GM21367 (cell line): ENCODE measurements around the gene AMPH.

Source experiments
- ATAC-seq: cut with Tn5 transposase; IDR thresholded peaks from one replicate; pipeline ENCODE4 v1.9.1; 2021; ENCODE audit not compliant: unreplicated experiment

The AMPH gene

DNA sequence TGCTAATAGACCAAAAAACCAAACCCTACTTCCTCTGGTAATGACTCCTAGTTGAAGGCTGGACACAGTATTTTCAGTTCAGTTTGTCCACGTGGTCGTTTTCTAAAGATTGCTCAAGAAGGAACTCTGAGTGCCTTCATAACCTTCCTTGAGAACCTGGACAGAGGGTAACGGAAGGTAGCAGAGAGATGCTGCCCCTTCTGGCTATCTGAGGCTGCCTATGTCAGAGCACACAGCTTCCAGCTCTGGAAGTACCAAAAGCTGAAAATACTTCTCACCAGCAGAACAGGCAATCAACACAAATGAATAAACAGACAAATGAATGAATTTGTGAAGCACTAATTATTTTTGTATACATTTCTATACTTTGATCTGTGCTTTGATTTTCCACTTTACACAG is 85.2 kb downstream of the AMPH start:
- no peak for ATAC-seq

DNA sequence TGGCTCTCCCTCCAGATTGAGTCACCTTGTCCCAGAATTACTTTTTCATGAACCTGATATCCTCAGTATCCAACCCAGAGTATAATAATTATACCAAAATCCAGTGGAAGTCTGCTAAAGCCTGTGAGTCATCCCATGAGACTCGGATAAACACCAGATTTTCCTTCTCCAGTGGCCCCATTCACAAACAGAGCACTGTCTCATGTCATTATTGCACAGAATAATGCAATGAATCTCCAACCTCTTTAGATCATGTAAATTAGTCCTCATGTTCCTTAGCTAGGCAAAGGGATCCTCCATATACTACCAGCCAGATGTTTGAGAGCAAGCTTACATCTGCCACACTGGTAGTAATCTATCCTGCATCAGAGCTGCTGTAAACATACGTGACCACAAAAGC is 89.0 kb downstream of the AMPH start:
- no peak for ATAC-seq

DNA sequence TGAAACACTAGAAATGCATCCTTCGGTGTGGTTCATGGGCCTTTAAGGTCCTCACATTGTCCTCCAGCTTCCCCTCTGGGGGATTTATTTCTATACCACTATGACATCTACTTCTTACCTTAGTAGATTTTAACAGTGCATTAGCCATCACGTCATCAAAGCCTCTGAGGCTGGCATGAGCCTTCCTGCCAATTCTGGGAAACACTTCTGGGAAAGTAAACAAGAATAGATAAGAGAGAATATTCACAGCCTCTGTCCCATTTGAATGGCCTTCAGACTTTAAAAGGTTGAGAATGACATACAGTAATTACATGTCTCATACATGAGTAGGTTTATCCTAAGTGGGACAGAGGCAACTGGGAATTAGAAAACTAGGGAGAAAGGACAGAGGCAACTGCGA is 89.7 kb downstream of the AMPH start:
- no peak for ATAC-seq

DNA sequence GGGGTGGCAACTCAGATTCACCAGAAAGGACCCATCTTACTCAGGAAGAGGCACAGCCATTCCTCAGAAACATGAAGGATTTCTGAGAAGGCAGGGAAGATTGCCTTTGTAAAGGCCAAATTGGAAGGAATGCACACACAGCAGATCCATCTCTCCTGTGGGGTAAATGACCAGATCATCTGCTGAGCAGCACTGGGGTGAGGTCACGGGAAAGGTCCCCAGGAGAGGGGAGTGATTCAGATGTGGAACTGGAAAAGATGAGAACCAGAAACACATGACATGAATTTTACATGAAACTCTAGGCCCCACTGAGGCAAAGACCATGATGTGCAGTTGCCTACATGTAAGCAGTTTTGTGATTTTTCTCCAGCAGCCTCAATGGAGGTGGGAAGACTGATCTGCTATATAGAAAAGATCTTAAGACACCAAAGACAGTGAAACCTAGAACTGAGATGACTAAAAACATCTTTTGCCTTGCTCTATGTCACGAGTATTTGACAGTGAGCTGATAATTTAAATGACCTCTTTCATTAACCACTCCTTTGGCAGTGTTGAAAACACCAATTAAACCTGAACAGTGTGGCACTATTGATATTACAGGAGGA is 91.6 kb downstream of the AMPH start:
- ATAC-seq = no peak

DNA sequence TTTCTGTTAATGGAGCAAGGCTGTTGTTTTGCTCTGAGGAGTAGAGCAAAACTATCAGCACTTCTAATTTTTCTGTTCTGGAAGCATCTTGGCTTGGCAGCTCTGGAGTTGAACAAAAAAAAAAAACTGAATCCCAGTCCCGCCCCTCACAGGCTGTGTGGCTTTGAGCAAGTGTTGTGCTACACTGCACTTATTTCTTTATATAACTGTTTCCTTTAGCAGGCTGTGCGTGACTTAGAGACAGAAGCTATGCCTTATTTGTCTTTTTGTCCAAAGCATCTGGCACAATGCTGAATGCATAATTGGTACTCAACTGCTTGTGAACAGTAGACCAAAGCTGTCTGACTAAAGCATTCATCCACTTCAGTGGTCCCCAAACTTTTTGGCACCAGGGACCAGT is 96.1 kb downstream of the AMPH start:
- ATAC-seq = no peak

DNA sequence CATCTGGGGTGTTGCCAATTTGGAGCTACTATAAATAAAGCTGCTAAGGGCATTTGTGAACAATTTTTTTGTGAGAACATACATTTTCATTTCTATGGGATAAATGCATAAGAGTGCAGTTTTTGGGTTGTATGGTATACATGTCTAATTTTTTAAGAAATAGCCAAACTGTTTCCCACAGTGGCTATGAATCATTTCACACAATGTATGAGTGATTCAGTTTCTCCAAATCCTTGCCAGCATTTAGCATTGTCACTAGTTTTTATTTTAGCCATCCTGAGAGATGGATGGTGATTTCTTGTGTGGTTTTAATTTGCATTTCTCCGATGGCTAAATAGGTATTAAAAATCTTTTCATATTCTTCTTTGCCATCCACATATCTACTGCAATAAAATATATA is 105.3 kb downstream of the AMPH start:
- ATAC-seq = no peak

DNA sequence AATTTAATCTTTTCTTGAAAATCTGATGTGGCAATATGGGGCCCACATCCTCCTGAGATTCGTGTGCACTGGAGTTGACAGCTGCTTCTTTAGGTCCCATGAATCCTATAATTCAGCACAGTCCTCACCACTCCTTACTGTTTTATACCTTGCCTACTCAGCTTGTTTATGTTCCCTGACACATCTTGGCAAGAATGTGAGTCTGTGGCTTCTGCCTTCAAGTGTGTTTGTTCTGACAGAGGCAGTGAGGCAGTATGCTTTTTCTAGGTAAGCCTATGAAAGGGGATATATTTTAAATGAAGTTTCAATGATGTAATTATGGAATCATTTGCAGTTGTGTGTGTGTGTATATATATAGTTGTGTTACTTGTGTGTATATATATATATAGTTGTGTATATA is 106.4 kb downstream of the AMPH start:
- ATAC-seq = no peak

DNA sequence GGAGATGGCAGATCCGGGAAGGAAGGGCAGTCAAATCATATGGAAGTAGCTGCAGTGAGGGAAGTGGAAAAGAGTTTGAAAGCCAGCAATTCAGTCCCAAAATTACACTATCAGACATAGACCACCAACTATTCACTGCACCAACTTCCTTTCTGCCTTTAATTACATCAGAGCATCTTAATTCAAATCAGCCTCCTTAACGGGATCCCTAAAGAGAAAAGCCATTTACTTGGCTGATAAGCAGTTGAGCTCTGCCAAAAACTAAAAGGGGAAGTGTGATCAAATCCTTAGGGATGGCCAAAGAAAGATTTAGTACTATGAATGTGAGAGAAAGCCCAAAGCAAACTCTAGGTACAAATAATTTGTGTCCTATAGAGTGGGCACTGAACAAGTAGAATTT is 110.4 kb downstream of the AMPH start:
- no peak for ATAC-seq

DNA sequence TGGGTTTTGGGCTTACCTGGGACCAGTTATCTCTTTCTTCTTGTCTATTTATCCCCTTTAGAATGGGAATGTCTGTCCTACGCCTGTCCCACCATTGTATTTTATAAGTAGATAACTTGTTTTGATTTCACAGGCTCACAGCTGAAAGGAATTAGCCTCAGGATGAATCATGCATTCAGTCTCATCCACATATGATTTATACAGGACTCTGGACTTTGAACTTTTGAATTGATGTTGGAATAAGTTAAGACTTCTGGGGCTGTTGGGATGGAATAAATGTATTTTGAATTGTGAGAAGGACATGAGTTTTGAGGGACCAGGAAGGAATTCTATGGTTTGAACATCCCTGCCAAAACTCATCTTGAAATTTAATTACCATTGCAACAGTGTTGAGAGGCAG is 112.6 kb downstream of the AMPH start:
- no peak for ATAC-seq

DNA sequence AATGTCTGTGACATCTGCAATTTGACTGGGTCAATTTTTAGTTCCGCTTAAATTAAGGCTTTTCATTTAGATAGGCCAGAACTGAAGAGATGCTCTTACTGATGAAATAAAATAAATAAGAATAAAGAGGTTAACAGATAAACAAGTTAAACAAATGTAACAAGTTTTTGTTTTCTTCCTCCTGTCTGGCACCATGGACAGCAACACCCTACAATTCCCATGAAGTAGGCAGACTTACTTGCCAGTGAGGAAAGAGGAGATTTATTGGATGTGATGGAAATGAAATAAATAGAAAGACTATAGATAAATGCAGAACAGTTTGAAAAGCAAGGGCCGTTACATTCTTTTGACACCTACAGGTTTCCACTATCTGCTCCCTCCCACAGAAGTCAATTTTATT is 118.5 kb downstream of the AMPH start:
- ATAC-seq = no peak

DNA sequence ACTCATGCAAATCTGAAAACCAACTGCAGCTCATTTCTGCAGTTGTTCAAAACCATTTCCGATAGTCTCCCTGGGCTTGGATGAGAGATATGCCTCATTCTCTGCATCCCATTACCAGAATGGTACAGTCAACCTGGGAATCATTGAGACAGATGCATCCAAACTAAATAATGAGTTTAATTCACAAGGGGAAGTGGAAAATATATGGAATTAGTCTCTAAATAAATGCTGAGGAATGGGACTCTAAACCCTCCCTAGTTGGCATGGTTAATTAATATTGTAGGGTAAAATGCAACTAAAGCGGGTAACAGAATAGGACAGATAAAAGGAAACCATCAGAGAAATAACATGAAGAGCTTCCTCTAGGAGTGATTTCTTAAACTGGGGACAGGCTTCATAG is 118.9 kb downstream of the AMPH start:
- no peak for ATAC-seq

DNA sequence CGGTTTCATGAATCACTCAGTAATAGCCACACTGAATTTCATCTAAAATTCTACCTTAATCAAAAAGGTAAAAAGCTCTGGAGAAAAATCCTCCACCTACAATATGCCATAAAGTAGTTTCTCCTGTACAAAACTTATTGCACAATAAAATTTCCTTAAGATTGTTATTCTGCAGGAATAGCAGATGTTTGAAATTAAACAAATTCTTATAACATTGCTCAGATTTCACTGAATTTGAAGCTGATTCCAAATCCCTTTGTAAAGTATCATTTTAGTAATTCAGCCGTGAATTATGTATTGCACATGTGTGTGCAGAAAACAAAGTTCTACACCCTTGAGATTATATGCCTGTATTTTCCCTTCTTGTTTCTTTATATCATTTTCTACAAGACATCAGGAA is 123.8 kb downstream of the AMPH start:
- no peak for ATAC-seq

DNA sequence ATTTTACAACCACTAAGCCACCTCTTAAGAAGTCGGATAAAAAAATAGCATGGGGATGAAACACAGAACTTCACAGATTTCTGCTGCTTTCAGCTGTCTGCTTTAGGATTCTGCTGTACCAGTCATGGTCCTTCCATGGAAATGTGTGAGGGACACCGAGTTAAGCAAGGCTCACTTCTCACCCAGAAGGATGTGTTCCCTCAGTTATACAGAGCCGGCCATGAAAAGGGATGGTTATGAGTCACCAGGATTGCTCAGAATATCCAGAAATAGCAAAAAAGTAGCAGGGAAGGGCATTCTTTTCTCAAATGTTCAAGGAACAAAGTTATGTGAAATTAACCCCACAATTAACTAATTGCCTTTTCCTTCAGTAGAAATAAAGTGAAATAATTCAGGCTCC is 124.4 kb downstream of the AMPH start:
- ATAC-seq = no peak

DNA sequence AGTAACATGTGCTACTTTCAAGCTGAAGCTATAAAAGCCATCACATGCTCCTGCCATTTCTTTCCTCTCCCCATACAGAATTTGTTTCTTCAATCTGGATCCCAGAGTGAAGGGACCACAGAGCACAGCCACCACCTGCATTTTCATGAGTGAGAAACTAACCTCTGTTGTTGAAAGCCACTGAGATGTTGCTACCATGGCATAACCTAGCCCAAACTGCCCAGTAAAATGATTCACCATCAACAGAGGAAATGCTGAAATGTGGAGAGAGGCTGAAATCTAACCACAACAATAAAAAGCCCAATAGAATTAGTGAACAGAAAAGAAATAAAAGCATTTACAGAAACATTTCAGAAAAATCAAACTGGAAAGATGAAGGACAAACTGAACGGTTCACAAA is 125.2 kb downstream of the AMPH start:
- no peak for ATAC-seq

DNA sequence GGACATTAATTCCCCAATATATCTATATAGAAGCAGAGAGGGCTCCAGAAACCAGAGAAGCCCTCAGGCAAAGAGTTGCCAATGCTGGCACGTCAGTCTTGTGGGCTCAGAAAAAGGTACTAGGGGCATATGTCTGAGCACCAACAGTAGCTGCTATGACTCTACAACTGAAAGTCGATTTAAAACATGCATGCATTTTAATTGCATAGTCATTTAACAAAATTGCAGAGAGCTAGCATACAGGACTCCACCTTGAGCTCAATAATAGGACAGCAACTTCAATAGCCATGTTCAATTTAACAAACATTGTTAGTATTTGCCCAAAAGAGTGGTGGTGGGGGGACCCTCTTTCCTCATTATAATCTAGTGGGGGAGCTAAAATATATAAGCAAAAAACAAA is 126.5 kb downstream of the AMPH start:
- no peak for ATAC-seq

DNA sequence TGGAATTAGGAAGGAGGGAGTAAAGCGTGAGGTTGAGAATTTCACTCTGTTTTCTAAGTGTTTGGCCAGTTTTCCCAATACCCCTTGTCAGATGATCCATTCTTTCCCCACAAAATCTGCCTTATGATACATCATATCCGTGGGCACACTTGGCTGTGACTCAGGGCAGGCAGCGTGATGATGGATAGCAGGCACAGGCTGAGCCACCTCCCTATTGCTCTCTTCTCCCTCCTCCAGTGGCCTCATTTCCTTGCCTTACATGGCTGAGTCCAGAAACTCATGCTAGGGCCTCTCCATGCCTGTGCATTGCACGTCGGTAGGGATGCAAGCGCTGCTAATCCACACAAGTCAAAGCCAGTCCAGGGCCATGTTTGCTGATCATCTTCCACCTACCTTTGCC is 128.3 kb downstream of the AMPH start:
- ATAC-seq = no peak

DNA sequence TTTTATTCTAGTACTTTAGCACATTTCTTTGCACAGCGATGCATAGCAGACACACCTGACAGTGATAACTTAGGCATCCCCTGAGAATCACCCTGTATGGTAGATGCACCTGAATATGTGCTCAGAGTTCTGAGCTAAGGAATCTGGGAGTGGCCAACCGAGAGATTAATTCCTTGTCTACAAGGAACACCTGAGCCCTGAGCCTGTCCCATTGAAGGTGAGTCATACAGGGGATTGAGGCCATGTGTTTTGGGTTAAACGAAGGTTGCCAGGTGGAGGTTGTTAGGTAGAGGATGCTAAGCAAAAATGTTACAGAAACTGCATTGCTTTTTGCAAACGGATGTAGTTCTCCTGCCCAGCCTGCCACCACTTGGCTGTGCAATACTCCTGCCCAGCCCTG is 128.9 kb downstream of the AMPH start:
- no peak for ATAC-seq

DNA sequence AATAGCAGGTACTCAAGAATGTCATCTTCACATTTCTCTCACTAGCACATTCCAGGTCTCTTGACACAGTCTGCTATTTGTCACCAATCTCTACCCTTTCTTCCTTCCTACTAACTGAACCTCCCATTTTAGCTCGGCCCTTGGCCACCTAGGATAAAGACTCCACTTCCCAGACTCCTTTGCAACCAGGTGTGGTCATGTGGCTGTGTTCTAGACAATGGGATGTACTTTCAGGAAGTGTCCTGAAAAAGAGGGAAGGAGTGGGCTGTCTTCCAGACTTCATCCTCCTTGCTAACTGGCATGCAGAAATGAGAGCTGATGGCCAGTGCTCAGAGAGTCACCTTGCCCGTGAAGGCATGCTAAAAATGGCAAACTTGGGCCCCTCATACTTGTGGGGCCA is 139.2 kb downstream of the AMPH start:
- ATAC-seq = no peak

DNA sequence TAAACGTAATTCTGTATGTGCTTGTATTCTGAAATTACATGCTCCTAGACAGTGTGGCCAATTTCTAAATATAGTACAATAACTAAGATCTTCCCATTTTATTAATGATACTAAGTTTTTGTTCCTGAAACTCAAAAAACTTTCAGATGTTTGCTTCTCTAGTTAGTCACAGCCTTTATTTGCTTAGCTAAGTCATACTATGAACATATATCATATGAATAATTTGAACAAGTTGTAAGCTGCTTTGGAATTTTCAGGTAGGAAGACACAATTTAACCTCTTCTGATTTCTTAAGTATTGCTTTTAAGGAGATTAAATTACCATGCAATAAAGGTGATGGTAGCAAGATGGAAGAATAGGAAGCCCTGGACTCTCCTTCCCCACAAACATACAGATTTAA is 148.7 kb downstream of the AMPH start:
- no peak for ATAC-seq

DNA sequence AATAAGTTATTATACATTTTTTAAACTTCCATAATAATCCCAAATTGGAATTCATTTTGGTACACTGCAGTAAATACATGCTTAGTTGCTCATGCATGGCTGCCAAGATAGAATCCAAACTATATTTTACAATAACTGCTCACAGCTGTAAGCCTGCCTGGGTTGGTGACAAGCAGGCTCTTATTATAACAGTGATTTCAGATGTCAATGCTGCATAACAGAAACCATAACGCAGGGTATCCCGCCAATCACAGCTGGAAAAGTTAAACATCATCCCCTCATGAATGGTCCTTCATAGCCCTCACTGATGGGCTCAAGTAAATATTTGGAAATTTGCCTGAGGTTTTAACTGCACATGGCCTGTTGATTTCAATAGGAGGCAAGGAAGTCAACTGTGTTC is 149.8 kb downstream of the AMPH start:
- no peak for ATAC-seq

DNA sequence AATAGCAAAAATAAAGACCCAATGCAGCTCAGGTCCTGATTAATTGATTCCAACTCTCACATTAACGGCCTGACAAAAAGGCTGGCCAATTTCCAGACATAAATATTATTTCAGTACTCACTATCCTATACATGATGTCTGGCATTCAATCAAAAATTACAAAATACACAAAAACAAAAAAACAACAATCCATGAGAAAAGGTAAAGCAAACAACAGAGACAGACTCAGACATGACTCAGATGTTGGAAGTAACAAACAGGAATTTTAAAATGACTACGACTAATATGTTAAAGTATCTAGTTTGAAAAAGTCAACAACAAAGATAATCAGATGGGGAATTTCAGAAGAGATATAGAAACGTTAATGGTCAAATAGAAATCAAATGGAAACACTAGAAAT is 152.8 kb downstream of the AMPH start:
- ATAC-seq = no peak

DNA sequence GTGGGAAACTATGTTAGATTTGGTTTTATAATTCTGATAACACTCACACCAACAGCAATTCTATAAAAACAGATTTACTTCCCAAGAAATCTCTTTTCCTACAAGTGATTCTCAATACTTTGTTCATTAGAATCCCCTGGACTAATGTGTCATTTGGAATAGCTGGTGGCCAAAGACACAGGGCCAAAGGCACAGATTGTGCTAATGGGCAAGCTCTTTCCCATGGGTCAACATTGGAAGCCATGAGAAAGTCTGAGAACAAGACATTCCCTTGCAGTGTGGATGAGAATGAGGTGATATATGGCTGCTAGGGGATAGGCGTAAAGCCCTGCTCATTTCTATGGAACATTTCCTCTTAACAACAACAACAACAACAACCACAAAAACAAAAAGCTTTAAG is 153.8 kb downstream of the AMPH start:
- no peak for ATAC-seq

DNA sequence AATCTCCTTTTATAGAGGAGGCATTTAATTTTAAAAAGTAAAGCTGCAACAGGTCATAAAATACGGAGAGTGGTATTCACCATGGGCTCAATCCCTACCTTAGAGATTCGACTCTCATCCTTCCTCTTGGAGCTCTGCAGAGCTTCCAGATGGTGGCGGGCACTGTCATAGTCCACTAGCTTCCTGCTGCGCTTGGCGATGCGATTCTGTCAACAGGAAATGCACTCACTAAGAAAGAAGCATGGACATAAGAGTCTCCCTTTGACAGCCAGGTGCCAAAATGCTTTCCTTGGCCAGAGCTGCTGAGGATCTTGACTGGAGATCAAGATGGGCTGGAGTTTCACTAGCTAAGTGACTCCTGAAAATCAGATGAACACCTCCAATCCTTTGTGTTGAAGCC is 154.4 kb downstream of the AMPH start:
- no peak for ATAC-seq

DNA sequence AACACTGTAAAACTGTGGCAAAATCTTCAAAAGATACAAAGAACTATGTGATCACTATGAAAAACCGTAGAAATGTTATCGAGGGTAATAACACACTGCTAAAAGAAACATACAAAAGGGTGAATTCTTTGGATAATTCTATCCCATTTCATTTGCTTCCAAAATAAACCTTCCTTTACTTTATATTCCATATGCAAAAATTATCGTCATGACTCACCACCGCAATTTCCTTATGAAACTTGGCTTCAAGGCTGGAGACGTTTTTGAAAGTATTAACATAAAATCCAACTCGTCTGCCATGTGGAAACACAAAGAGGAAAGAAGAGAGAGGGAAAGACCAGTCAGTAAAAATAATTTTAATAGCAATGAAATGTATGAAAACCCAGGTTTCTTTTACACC is 165.2 kb downstream of the AMPH start:
- ATAC-seq = no peak
